Left ventricle myocardium superior (tissue), 1 donor: Measurements from ENCODE around the gene PBX4. TPM values are rescaled to one million over a fixed set of nuclear protein-coding genes. Genes with fewer than 3 reads are reported as not detected.

Experiments used
- ATAC-seq: fragments of 200-7000 bp; cut with Tn5 transposase; one replicate; pipeline ENCODE4 v1.9.1; 2020; ENCODE audit warnings: mild to moderate bottlenecking, moderate library complexity
- DNase-seq: peaks from one replicate; pipeline ENCODE4 v3.0.0-alpha.2; 2020
- intact Hi-C: fragments of 100-400 bp; cut with micrococcal nuclease; formaldehyde crosslinking; loops from one replicate; pipeline ENCODE4 v1.11.0; 2022
- total RNA-seq: library from RNA; stranded (reverse); fragmentation: NEBNext Ultra II Directional; extraction: Animal tissue kit (Norgen Biotek cat#: 25700); gene quantifications from one replicate; pipeline ENCODE4 v1.2.1, GENCODE V29; 2021
- donor health status: DM: no; HTN: yes; CAD: no; lungs with severe emphysema.

The PBX4 gene
- total RNA-seq, 1 donor from 2014 or later: 0.42 TPM

DNA sequence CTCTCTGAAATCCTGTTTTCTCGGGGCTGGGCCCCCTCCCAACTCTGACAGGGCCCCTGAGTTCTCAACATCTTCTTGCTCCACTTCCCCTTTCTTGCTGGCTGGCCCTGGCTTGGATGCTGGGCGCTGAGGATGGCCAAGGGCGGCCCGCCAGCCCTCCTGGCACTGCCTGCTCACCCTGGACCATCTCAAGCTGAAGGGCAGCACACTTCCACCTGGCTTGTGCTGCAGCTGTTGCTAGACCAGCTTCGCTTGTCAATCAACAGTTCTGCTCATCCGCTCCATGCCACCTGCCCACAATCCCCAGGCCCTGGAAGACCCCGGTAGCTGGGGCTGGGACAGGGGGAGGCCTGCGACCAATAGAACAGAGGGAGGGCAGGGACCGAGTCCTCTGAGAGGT lies 31.8 kb upstream of the PBX4 start:
- intact Hi-C loops: no loop called here
- no peak for ATAC-seq
- DNase-seq: no peak

- ATAC-seq (no peak), DNase-seq (no peak)
- intact Hi-C loops: no loop called here
Measured at GRCh38 chr19:19649580-19649995, 31.1 kb upstream of the PBX4 start.

DNA sequence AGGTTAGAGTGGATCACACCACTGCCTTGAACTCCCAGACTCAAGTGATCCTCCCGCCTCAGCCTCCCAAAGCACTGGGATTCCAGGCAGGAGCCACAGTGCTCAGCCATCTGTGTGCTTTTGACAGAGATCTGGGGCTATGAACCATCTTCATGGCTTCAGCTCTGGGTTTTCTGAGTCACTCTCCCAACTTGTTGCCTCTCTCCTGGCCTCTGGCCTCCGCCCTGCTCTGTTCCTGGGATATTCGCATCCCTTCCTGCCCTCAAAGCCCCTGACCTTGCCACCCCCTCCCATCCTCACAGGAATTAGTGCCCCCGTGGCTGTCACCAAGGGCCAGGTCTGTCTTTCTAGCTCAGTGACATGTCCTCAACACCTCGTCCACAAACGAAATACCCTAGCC lies 30.7 kb upstream of the PBX4 start:
- DNase-seq: no peak
- intact Hi-C loops: no loop called here
- no peak for ATAC-seq

GRCh38 chr19:19647037-19647835 lies 28.7 kb upstream of the PBX4 start:
- ATAC-seq (no peak), DNase-seq (no peak)
- intact Hi-C loops: no loop called here

GRCh38 chr19:19645233-19645870 lies 26.9 kb upstream of the PBX4 start:
- ATAC-seq (no peak), DNase-seq (no peak)
- intact Hi-C loops: no loop called here

GRCh38 chr19:19644054-19644388 lies 25.5 kb upstream of the PBX4 start:
- DNase-seq: no peak
- no peak for ATAC-seq
- intact Hi-C loops: no loop called here

DNA sequence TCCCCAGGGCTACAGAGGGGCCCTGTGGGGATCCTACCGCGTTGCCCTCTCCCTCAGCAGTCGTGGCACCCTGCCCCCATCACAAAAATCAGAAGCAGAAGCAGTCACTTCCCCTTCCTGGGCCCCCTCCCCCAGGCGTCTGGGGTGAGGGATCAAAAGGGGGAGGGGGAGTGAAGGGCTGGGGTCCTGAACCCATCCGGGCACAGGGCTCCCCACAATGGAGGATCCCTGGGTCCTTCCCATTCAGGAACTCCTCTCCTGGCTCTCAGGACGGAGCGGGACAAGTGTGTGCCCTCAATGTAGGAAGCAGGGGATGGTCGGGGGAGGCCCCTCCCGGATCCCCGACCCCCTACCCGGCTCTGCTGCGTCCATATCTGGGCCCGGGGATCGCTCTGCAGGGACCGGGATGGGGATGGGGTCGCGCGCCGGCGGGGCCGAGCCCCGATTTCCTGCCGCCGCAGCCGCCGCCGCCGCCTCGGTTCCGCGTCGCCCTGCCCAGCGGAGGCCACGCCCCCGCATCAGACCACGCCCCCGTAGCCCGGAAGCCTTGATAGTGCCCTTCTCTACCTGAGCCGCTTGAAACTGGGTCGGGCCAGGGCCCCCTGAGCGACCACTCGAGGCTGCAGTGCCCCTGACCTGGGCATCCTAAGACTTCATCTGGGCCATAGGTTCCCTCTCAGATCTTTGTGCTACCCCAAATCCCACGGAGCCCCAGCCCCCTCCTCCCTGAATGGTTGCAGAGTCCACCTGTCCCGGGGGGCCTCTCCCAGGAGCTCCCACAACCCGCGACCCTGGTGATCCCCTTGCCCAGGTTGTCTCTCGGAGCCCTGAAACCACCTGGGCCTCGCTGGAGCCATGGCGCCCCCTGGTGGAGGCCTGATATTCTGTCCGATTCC lies 24.9 kb upstream of the PBX4 start, which contains the start of gene GMIP:
TSS of gene GMIP (minus strand) at position 500 of the 896 bp plus-strand sequence. CDS start at position 372, 128 bp downstream.
- ATAC-seq: peak; percentile 89
- intact Hi-C loops: no loop called here
- peak; percentile 89 for DNase-seq

DNA sequence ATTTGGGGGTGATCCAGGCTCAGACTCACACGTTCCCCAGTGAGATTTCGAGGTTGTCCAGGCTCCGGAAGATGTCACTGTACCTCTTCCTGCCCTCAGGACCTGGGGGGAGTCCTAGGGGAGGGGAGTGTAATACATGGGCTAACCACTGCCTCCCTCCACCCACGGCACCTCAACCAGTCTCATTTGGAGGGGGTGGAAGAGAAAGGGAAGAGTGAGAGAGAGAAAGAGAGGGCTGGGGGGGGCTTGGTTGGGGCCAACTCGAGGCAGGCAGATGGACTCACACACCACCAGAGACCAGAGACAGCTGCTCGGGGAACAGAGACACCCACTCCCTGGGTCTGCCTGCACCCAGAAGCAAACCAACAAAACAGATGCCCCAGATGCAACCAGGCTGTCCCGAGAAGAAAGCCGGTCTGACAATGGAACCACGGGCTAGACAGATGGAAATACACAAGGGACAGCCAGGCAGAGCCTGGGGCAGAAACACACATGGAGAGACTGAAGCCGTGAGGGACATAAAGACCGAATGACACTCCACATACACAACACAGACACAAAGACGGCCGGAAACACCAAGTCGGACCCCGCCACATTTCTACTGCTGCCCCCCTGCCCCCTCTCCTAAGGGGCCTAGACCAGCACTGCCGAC lies 24.1 kb upstream of the PBX4 start:
- intact Hi-C loops: no loop called here
- ATAC-seq: peak; percentile 2
- DNase-seq: no peak

GRCh38 chr19:19637523-19638251 lies 19.2 kb upstream of the PBX4 start:
- intact Hi-C loops: no loop called here
- ATAC-seq (no peak), DNase-seq (no peak)

DNA sequence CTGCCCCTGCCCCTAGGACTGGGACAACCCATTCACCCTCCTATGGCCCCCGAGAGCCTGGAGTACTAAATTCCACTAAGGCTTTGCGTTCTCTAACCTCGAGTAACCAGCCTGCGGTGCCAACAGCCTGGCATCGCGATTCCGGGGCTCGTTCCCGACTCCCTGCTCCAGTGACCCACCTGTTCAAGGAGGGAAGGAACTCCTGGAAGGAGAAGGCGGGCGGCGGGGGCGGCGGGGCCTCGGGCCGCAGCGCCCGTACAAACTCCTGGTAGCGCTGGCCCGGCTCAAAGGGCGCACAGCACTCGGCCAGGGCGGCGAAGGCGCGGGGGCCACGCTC lies 18.7 kb upstream of the PBX4 start:
- ATAC-seq (no peak), DNase-seq (no peak)
- intact Hi-C loops: no loop called here

DNA sequence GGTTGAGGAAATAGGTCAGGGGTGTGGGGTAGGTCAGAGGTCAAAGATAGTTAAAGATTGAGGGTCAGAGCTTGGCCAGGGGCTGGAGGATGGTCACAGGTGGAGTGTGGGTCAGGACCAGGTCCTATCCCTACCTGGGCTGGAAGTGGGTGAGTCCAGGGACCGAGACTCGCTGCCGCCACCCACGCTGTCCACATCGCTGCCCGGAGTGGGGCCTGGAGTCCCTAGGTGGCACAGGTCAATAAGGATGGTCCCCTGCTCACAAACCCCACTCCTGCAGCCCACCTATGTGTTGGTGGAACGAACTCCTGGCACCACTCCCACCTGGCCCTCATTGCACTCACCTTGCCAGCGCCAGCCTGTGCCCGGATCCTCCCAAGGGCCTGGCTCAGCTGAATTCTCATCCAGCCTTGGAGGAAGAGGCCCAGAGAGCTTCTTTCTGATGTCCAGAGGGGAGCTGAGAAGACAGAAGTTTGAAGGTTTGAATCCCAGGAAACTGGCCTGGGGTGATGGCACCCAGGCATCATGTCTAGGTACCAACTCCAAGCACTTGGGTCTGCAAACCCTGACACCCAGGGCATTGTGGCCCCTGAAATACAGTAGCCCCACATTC lies 18.2 kb upstream of the PBX4 start:
- no peak for DNase-seq
- intact Hi-C loops: no loop called here
- ATAC-seq: no peak

DNA sequence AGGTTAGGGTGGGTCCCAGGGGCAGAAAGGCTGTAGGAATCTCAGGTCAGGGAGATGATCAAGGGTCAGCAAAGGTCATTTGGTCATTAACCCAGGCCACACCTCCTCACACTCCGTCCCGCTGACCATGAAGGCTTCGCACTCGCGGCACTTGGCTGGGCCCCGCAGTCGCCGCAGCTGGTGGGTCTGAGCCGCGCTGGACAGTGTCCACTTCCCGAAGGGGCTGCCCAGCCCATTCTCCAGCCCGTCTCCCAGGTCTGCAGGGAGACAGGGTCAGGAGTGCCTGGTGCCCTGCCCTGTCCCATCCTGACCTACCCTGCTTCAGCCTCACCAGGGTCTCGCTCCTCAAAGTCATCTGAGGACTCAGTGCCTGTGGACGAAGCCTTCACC lies 16.8 kb upstream of the PBX4 start:
- no peak for DNase-seq

GRCh38 chr19:19634516-19635312 lies 16.2 kb upstream of the PBX4 start:
- intact Hi-C loops: no loop called here
- no peak for DNase-seq
- no peak for ATAC-seq

More for the DNA sequence above, 16.8 kb upstream of the PBX4 start:
- no peak for ATAC-seq
- intact Hi-C loops: no loop called here

DNA sequence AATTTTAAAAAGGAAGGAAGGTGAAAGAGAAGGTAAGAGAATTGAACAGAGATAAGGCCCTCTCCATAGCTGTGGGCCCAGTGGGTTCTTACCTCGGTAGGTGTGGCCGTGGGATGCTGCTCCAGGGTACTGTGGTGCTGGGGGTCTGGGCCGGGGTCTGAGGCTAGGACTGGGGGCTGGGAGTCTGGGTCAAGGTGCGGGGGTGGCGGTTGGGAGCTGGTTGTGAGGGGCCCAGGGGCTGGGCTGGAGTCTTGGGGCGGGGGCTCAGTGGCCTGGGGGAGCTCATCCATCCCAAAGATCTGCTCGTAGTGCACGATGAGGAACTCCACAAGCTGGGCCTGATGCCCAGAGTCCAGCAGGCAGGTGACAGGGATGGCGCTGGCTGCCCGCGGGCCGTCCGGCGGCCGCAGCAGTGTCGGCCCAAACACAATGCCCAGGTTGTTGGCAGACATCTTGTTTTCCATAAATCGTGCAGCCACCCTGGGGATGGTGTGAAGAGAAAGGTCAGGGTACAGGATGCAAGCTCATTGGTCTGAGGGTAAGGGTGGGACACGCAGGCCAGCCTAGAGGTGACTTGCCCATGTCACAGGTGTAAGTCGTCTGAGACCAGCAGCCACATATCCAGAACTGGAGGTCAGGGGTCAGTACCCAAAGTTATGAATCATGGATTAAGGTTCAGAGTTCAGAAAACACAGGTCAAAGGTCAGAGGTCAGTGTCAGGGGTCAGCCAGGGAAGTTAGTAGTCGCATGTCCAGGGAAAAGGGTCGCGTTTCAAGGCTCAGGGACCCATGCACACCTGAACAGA lies 15.4 kb upstream of the PBX4 start:
- intact Hi-C loops: no loop called here
- DNase-seq: no peak
- ATAC-seq: no peak

GRCh38 chr19:19632661-19633060 lies 14.2 kb upstream of the PBX4 start:
- intact Hi-C loops: no loop called here
- DNase-seq (no peak), ATAC-seq (no peak)

GRCh38 chr19:19631346-19631745 lies 12.9 kb upstream of the PBX4 start:
- ATAC-seq (no peak), DNase-seq (no peak)
- intact Hi-C loops: no loop called here

- no peak for DNase-seq
- intact Hi-C loops: no loop called here
- ATAC-seq: no peak
Measured at GRCh38 chr19:19630426-19630825, 11.9 kb upstream of the PBX4 start.
